ENCODE results near the gene MTCH1. TPM values are rescaled to one million over a fixed set of nuclear protein-coding genes. Genes with fewer than 3 reads are reported as not detected.

MTCH1 gene
- total RNA-seq, 1 donor from 2014 or later = 144 TPM

DNA sequence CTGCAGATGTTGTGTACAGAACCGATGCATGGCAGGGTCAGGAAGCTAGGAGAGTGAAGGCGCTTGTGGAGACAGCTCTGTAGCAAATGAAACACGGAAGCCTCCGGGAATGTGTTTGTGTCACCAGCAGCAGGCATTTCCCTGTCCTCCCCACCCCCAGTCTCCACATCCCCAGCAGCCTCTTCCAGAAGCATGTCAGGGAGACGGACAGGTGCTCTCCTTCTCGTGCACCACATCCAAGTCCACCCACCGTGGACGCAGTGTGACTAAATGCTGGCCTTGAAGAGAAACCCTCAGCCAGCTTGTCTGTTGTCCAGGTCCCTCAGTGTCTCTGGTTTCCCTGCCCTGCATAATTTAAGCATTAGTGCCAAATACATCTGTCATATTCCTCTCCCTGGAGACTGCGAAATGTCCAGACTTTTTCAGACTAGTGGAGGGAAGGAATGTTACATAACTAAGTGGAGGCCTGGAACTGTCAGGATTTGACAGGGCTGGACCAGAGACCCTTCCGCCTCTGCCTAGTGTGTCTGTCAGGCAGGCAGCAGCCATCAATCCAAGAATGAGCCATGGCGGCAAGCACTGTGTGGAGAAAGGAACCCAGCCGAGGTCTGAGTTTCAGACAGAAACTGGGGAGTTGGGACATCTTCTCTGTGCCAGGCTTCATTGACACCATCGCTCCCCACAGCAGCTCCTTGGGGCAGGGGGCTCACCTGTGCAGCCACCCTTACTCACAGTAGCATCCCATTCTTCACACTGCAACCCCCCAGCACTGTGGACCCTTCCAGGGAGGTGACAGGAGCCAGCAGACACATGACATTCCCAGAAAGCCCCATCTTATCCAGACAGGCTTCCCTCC, 58.1 kb downstream of the MTCH1 start:
- TF ChIP-seq CTCF (IDR thresholded peaks at IDR 0.05) = no peak
- no peak for TF ChIP-seq EZH2phosphoT487 (IDR thresholded peaks at IDR 0.05)
- TF ChIP-seq EZH2 (IDR thresholded peaks at IDR 0.05) = no peak
- peaks cover 4% of the 10 kb centered on the region for H3K36me3 Mint-ChIP-seq
- no peaks in the 10 kb centered on the region for H3K27me3 ChIP-seq
- no peaks in the 10 kb centered on the region for H3K4me1 ChIP-seq
- no peak for DNase-seq (ENCODE audit: low spot score)
- H3K27me3 Mint-ChIP-seq (ENCODE audit: insufficient read depth, low read depth) = peaks cover 4% of the 10 kb centered on the region
- H3K9me3 ChIP-seq (ENCODE audit: low read depth) = no peaks in the 10 kb centered on the region
- no peaks in the 10 kb centered on the region for H3K9me3 Mint-ChIP-seq
- H3K27ac ChIP-seq = no peak overlapping the region
- no peaks in the 10 kb centered on the region for H3K79me2 ChIP-seq (ENCODE audit: low read depth)
- no peak overlapping the region for H3K27ac Mint-ChIP-seq
- no peak overlapping the region for H2AFZ ChIP-seq (replicated peaks)
- no peaks in the 10 kb centered on the region for H4K20me1 ChIP-seq (ENCODE audit: low read depth)
- H3K36me3 ChIP-seq = no peaks in the 10 kb centered on the region
- no peak overlapping the region for H3K4me2 ChIP-seq
- H3K9ac ChIP-seq = no peak overlapping the region
- no peak overlapping the region for H3K4me3 Mint-ChIP-seq
- H3K4me1 Mint-ChIP-seq = peaks cover 11% of the 10 kb centered on the region
- no peak overlapping the region for H3K4me3 ChIP-seq
- no peaks in the 10 kb centered on the region for H3F3A ChIP-seq (ENCODE audit: low read depth)

- Histone ChIP-seq H2AFZ (replicated peaks) (no peak overlapping the region), H3K4me3 (no peak overlapping the region), H3K9ac (no peak overlapping the region), H4K20me1 (ENCODE audit: low read depth) (no peaks in the 10 kb centered on the region), H3K4me2 (no peak overlapping the region), H3K27me3 (no peaks in the 10 kb centered on the region), H3K27ac (no peak overlapping the region), H3K9me3 (ENCODE audit: low read depth) (no peaks in the 10 kb centered on the region), H3K79me2 (ENCODE audit: low read depth) (no peaks in the 10 kb centered on the region), H3F3A (ENCODE audit: low read depth) (no peaks in the 10 kb centered on the region), H3K4me1 (no peaks in the 10 kb centered on the region), H3K36me3 (no peaks in the 10 kb centered on the region)
- no peak for TF ChIP-seq EZH2phosphoT487 (IDR thresholded peaks at IDR 0.05)
- TF ChIP-seq CTCF (IDR thresholded peaks at IDR 0.05) = no peak
- no peak for TF ChIP-seq EZH2 (IDR thresholded peaks at IDR 0.05)
- peaks cover 6% of the 10 kb centered on the region for H3K27me3 Mint-ChIP-seq (ENCODE audit: insufficient read depth, low read depth)
- H3K36me3 Mint-ChIP-seq = peaks cover 4% of the 10 kb centered on the region
- no peak overlapping the region for H3K27ac Mint-ChIP-seq
- H3K4me1 Mint-ChIP-seq = peaks cover 11% of the 10 kb centered on the region
- no peak overlapping the region for H3K4me3 Mint-ChIP-seq
- H3K9me3 Mint-ChIP-seq = no peaks in the 10 kb centered on the region
- DNase-seq (ENCODE audit: low spot score) = no peak
These were observed 59.1 kb downstream of the MTCH1 start for GRCh38 chr6:36926708-36927513.

DNA sequence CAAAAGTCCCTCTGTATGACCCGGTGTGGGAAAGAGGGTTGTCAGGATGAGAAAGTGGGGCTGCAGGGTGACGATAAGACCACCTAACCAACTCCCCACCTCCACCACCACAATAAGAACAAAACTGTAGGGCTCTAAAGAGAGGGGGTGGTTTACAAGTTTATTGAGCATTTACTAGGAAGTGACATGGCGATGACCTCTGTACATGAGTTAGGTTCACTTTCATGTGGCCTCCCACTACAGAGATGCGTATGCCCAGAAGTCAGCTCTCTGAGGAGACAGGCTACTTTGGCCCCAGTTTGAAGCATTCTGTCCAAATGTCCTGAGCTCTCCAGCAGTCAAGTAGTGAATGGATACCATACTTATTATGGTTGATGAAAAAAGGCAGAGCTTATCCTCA, 60.2 kb downstream of the MTCH1 start:
- no peaks in the 10 kb centered on the region for H3F3A ChIP-seq (ENCODE audit: low read depth)
- H3K4me3 Mint-ChIP-seq = no peak overlapping the region
- no peaks in the 10 kb centered on the region for H3K27me3 ChIP-seq
- TF ChIP-seq EZH2phosphoT487 (IDR thresholded peaks at IDR 0.05) (no peak), EZH2 (IDR thresholded peaks at IDR 0.05) (no peak), CTCF (IDR thresholded peaks at IDR 0.05) (no peak)
- no peaks in the 10 kb centered on the region for H4K20me1 ChIP-seq (ENCODE audit: low read depth)
- no peak overlapping the region for H3K4me3 ChIP-seq
- no peaks in the 10 kb centered on the region for H3K9me3 Mint-ChIP-seq
- no peaks in the 10 kb centered on the region for H3K79me2 ChIP-seq (ENCODE audit: low read depth)
- H3K27me3 Mint-ChIP-seq (ENCODE audit: insufficient read depth, low read depth) = peaks cover 6% of the 10 kb centered on the region
- H3K36me3 Mint-ChIP-seq = peaks cover 10% of the 10 kb centered on the region
- DNase-seq (ENCODE audit: low spot score) = no peak
- no peak overlapping the region for H2AFZ ChIP-seq (replicated peaks)
- peaks cover 11% of the 10 kb centered on the region for H3K4me1 Mint-ChIP-seq
- no peak overlapping the region for H3K9ac ChIP-seq
- no peaks in the 10 kb centered on the region for H3K4me1 ChIP-seq
- H3K27ac ChIP-seq = no peak overlapping the region
- no peak overlapping the region for H3K4me2 ChIP-seq
- H3K9me3 ChIP-seq (ENCODE audit: low read depth) = no peaks in the 10 kb centered on the region
- no peaks in the 10 kb centered on the region for H3K36me3 ChIP-seq
- no peak overlapping the region for H3K27ac Mint-ChIP-seq
